Spleen (tissue), 11 donors: Measurements from ENCODE around the gene NUP210. TPM values are rescaled to one million over a fixed set of nuclear protein-coding genes. Genes with fewer than 3 reads are reported as not detected.

Source experiments
- DNase-seq: peaks from one replicate; pipeline ENCODE4 v3.0.0-alpha.2; 2020
- H3K27ac ChIP-seq, 8 donors: fragments of 200-600 bp; sonication (generic) in 7 of 8; 1 replicate in 4 of 8; 2 replicates in 4 of 8; pipeline versions ENCODE4 v1.5.0 to v1.8.0; 2016 to 2021; ENCODE audit warnings: inconsistent platforms in 4 of 8, mild to moderate bottlenecking in 4 of 8, moderate library complexity in 1 of 8
- H3K27me3 ChIP-seq, 7 donors: fragments of 200-600 bp; sonication (generic) in 6 of 7; replicated peaks in 1 of 7; 1 replicate in 4 of 7; 2 replicates in 3 of 7; pipeline versions ENCODE4 v1.5.0 to v1.8.0; 2016 to 2021; ENCODE audit warnings: inconsistent platforms in 3 of 7, mild to moderate bottlenecking in 1 of 7
- H3K36me3 ChIP-seq, 6 donors: fragments of 200-600 bp; sonication (generic) in 5 of 6; 1 replicate in 4 of 6; 2 replicates in 2 of 6; pipeline versions ENCODE4 v1.5.0 to v1.8.0; 2016 to 2021; ENCODE audit warnings: inconsistent platforms in 2 of 6
- H3K4me1 ChIP-seq, 6 donors: fragments of 200-600 bp; sonication (generic) in 5 of 6; 1 replicate in 3 of 6; 2 replicates in 3 of 6; pipeline versions ENCODE4 v1.5.0 to v1.8.0; 2016 to 2021; ENCODE audit warnings: inconsistent platforms in 3 of 6
- H3K4me3 ChIP-seq, 8 donors: fragments of 200-600 bp; sonication (generic) in 7 of 8; 1 replicate in 4 of 8; 2 replicates in 4 of 8; pipeline versions ENCODE4 v1.5.0 to v1.8.0; 2016 to 2021; ENCODE audit warnings: inconsistent platforms in 4 of 8, mild to moderate bottlenecking in 4 of 8, moderate library complexity in 2 of 8
- H3K9me3 ChIP-seq, 8 donors: fragments of 200-600 bp; sonication (generic) in 7 of 8; 1 replicate in 4 of 8; 2 replicates in 4 of 8; pipeline versions ENCODE4 v1.5.0 to v1.8.0; 2016 to 2021; ENCODE audit warnings: inconsistent platforms in 4 of 8
- POLR2A ChIP-seq, 3 donors: fragments of 450-650 bp; IDR thresholded peaks; one replicate each; pipeline ENCODE4 v1.5.1; 2017; ENCODE audit warnings: antibody characterized with exemption in 3 of 3, mild to moderate bottlenecking in 1 of 3
- POLR2AphosphoS5 ChIP-seq, 3 donors: sonication (generic); formaldehyde crosslinking; IDR thresholded peaks; one replicate each; pipeline ENCODE4 v1.5.1; 2017; ENCODE audit warnings: antibody characterized with exemption in 3 of 3
- WGBS, 5 donors: extraction: QIAGEN DNeasy Blood & Tissue Kit in 3 of 5; methylation state at CpG; one replicate each; pipeline versions ENCODE4 v1.1.5 to v1.1.7; 2013 to 2018; 5-methylcytosine and 5-hydroxymethylcytosine counted together
- intact Hi-C: fragments of 100-400 bp; cut with DNase I; formaldehyde crosslinking; loops from one replicate; pipeline ENCODE4 v1.15.0; 2023; ENCODE audit warnings: low total_unique reads
- polyA plus RNA-seq, 3 donors: library from polyadenylated mRNA; stranded (reverse); fragments of 200-250 nt; gene quantifications; one replicate each; pipeline ENCODE4 v1.2.1, GENCODE V29; 2013
- total RNA-seq, 7 donors: library from RNA; depleted of rRNA in 3 of 7; stranded (reverse); fragments of >200 nt in 3 of 7; fragmentation: NEBNext Ultra II Directional in 4 of 7; extraction: Animal tissue kit (Norgen Biotek cat#: 25700) in 4 of 7; gene quantifications; one replicate each; pipeline versions ENCODE4 v1.1.0 to v1.2.1, GENCODE V29; 2016 to 2021
- TF ChIP-seq, protein P1 (sequence below), 11 experiments: fragments of 200-600 bp in 7 of 11; fragments of 450-650 bp in 4 of 11; sonication (generic) in 4 of 11; IDR thresholded peaks in 8 of 11; conservative IDR thresholded peaks in 3 of 11; 1 replicate in 7 of 11; 2 replicates in 4 of 11; pipeline versions ENCODE4 v1.4.0 to v1.8.0; 2016 to 2021; ENCODE audit warnings: antibody characterized with exemption in 11 of 11, inconsistent platforms in 4 of 11, mild to moderate bottlenecking in 1 of 11
- donor health status: healthy with polysubstance abuse.
- donor health status: DM: no; HTN: no; CAD: no; lungs with moderate emphysema.
- donor health status: DM: no; HTN: no; CAD: no.
- donor health status: Bipolar disorder and iron deficiency.
- donor health status: healthy.
- donor health status: DM: no; HTN: no; CAD: no.
- donor health status: DM: yes; HTN: yes; CAD: no.

NUP210 gene
- total and polyA plus RNA-seq, 10 donors = 20.1 to 76.8 (median 58.2) TPM

DNA sequence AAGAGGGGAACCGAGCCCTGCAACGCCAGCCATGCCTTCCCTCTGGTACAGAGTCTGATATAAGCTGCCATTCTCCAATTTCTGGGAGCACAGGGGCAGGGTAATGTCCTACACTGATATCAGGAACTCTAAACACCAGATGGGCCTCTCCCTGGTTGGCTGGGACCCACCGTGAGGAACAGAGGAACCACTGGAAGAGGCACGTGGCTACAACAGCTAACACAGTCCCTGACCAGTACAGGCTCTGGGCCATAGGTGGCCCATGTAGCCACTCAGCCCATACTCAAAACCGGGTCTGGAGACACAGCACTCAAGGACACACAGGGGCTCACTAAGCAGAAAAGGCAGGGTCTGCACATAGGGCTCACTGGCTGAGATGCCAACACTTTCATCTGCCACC, 13.9 kb downstream of the NUP210 start:
- Histone ChIP-seq H3K4me3 (no peak overlapping the region), H3K9me3 (peaks cover 0 to 34% (median 24%) of the 10 kb centered on the region in 8 donors), H3K36me3 (peaks cover 0 to 30% (median 4%) of the 10 kb centered on the region in 6 donors), H3K4me1 (peaks cover 0 to 52% (median 4%) of the 10 kb centered on the region in 6 donors), H3K27ac (no peak overlapping the region), H3K27me3 (no peaks in the 10 kb centered on the region)
- 63 to 86% (median 68%) methylated on average over 3 to 5 of the region's 5 CpGs for WGBS, 5 donors
- DNase-seq = no peak
- TF ChIP-seq POLR2AphosphoS5 (IDR thresholded peaks at IDR 0.05) (no peak), POLR2A (IDR thresholded peaks at IDR 0.05) (no peak)
- TF ChIP-seq, protein P1, sequence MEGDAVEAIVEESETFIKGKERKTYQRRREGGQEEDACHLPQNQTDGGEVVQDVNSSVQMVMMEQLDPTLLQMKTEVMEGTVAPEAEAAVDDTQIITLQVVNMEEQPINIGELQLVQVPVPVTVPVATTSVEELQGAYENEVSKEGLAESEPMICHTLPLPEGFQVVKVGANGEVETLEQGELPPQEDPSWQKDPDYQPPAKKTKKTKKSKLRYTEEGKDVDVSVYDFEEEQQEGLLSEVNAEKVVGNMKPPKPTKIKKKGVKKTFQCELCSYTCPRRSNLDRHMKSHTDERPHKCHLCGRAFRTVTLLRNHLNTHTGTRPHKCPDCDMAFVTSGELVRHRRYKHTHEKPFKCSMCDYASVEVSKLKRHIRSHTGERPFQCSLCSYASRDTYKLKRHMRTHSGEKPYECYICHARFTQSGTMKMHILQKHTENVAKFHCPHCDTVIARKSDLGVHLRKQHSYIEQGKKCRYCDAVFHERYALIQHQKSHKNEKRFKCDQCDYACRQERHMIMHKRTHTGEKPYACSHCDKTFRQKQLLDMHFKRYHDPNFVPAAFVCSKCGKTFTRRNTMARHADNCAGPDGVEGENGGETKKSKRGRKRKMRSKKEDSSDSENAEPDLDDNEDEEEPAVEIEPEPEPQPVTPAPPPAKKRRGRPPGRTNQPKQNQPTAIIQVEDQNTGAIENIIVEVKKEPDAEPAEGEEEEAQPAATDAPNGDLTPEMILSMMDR (IDR thresholded peaks at IDR 0.05 in 8 of 11, conservative IDR thresholded peaks at IDR 0.05 in 3 of 11) = no peak
- intact Hi-C loops = no loop called here

DNA sequence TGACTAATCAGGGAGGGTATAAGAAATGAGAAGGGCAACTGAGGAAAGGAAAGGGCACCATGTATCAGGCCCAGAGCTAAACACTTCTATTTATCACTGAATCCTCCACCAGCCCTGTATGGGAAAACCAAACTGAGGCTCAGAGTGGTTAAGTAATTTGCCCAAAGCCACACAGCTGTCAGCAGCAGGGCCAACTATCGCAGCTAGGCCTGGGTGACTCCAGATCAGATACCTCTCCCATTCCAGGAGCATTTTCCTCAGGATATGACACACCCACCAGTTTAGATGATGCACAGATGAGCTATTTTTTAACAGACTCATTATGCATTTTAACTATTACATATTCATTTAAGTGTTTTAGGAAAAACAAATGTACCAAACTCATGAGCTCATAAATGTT, 14.5 kb downstream of the NUP210 start:
- Histone ChIP-seq H3K4me3 (no peak overlapping the region), H3K4me1 (peaks cover 0 to 47% (median 4%) of the 10 kb centered on the region in 6 donors), H3K27ac (no peak overlapping the region), H3K9me3 (peaks cover 0 to 34% (median 24%) of the 10 kb centered on the region in 8 donors), H3K36me3 (peaks cover 0 to 30% (median 4%) of the 10 kb centered on the region in 6 donors), H3K27me3 (no peaks in the 10 kb centered on the region)
- WGBS, 5 donors = 87 to 96% (median 91%) methylated on average over 1 of the region's 1 CpG
- intact Hi-C loops = no loop called here
- no peak for TF ChIP-seq POLR2AphosphoS5 (IDR thresholded peaks at IDR 0.05)
- TF ChIP-seq, protein P1 (IDR thresholded peaks at IDR 0.05 in 8 of 11, conservative IDR thresholded peaks at IDR 0.05 in 3 of 11) = no peak
- TF ChIP-seq POLR2A (IDR thresholded peaks at IDR 0.05) = no peak
- peak; percentile 20 for DNase-seq

DNA sequence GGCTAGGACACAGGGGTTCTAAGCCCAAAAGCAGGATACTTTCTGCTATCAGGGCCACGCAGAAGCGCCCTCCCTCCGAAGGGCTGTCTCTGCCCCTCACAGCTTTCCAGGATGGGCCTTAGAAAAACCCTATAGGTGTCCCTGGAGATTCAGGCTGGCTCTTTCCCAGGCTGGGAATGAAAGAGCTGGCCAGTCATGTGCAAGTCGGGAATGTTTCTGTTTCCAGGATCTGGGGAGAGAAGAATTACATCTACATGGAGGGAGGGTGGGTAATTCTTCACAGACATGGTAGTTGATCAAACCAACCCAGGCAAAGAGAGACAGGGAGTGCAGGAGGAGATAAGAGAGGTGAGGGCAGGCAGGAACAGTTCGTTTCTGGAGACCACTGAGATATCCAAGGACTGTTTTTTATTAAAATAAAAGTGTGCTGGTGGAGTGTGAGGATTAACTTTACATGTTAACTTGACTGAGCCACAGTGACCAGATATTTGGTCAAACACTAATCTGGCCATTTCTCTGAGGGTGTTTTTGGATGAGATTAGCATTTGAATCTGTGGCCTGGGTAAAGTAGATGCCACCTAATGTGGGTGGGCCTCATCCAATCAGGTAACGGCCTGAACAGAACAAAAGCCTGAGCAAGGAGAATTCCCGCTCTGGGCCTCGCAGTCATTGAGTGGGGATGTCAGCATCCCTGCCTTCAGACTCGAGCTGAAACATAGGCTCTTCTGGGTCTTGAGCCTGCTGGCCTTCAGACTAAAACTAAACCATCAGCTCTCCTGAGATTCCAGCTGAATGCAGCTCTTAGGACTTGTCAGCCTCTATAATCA, 15.3 kb downstream of the NUP210 start:
- 85 to 91% (median 89%) methylated on average over 9 of the region's 9 CpGs for whole genome bisulfite sequencing, 5 donors
- peak; percentile 23 for DNase-seq
- TF ChIP-seq, protein P1 (IDR thresholded peaks at IDR 0.05 in 8 of 11, conservative IDR thresholded peaks at IDR 0.05 in 3 of 11) = no peak
- TF ChIP-seq POLR2A (IDR thresholded peaks at IDR 0.05) (no peak), POLR2AphosphoS5 (IDR thresholded peaks at IDR 0.05) (no peak)
- Histone ChIP-seq H3K27me3 (no peaks in the 10 kb centered on the region), H3K27ac (no peak overlapping the region), H3K4me1 (peaks cover 0 to 52% (median 4%) of the 10 kb centered on the region in 6 donors), H3K4me3 (no peak overlapping the region), H3K36me3 (peaks cover 0 to 38% (median 4%) of the 10 kb centered on the region in 6 donors), H3K9me3 (peaks cover 0 to 34% (median 24%) of the 10 kb centered on the region in 8 donors)
- intact Hi-C loops = no loop called here

DNA sequence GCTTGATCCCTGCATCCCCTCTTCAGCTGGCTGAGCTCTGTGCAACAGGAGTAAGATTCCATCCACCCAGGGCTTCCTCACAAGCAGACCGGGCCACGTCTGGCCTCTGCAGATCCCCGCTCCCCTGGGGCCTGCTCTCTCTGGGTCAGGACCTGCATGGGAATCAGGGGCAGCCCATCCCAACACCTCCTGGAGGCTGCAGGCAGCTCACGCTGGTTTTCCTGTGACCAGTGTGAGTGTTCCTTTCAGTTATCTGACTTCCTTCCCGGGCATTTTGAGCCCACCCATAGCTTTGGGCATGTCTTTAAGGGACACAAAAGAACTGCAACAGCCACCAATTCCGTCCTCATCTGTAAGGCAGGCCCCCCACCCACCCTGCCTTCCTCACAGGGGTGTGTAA, 16.3 kb downstream of the NUP210 start:
- H3K27ac ChIP-seq = peak overlapping the region in 2 of 8 donors; percentile 15 to 38
- DNase-seq = no peak
- no peak overlapping the region for H3K4me3 ChIP-seq
- H3K27me3 ChIP-seq = no peaks in the 10 kb centered on the region
- intact Hi-C loops = no loop called here
- peaks cover 0 to 42% (median 4%) of the 10 kb centered on the region in 6 donors for H3K36me3 ChIP-seq
- peaks cover 0 to 52% (median 4%) of the 10 kb centered on the region in 6 donors for H3K4me1 ChIP-seq
- WGBS, 5 donors = 46 to 78% (median 58%) methylated on average over 6 of the region's 6 CpGs
- peaks cover 0 to 27% (median 21%) of the 10 kb centered on the region in 8 donors for H3K9me3 ChIP-seq
- TF ChIP-seq, protein P1 (IDR thresholded peaks at IDR 0.05 in 8 of 11, conservative IDR thresholded peaks at IDR 0.05 in 3 of 11) = no peak
- no peak for TF ChIP-seq POLR2A (IDR thresholded peaks at IDR 0.05)
- TF ChIP-seq POLR2AphosphoS5 (IDR thresholded peaks at IDR 0.05) = no peak
